GM23338 (cell line): ENCODE results near the gene DIP2B. TPM values are rescaled to one million over a fixed set of nuclear protein-coding genes. Genes with fewer than 3 reads are reported as not detected.

Source experiments
- ATAC-seq: fragments of 200-7000 bp; cut with Tn5 transposase; 3 replicates; pipeline ENCODE4 v1.9.1; 2020
- DNase-seq: peaks from one replicate; pipeline ENCODE4 v3.0.0-alpha.2; 2015; ENCODE audit warnings: low spot score
- H2AFZ ChIP-seq: fragments of 200-600 bp; sonication (generic); 2 replicates; pipeline ENCODE4 v1.8.0; 2016; ENCODE audit warnings: antibody characterized with exemption, mild to moderate bottlenecking, moderate library complexity
- H3F3A ChIP-seq: fragments of 200-600 bp; sonication (generic); replicated peaks from 2 replicates; pipeline ENCODE4 v1.8.0; 2017; ENCODE audit warnings: antibody characterized with exemption, mixed run types, low read depth
- H3K27ac ChIP-seq: fragments of 200-600 bp; sonication (generic); 2 replicates; pipeline ENCODE4 v1.6.1; 2016; ENCODE audit warnings: low read depth
- H3K27me3 ChIP-seq: fragments of 200-600 bp; sonication (generic); 2 replicates; pipeline ENCODE4 v1.8.0; 2016; ENCODE audit warnings: mild to moderate bottlenecking, mixed run types, moderate library complexity; ENCODE audit not compliant: insufficient read depth
- H3K36me3 ChIP-seq: fragments of 200-600 bp; sonication (generic); 2 replicates; pipeline ENCODE4 v1.8.0; 2016; ENCODE audit warnings: mild to moderate bottlenecking; ENCODE audit not compliant: insufficient read depth
- H3K4me1 ChIP-seq: fragments of 200-600 bp; sonication (generic); 2 replicates; pipeline ENCODE4 v1.8.0; 2016; ENCODE audit warnings: mild to moderate bottlenecking, moderate library complexity; ENCODE audit not compliant: insufficient read depth
- H3K4me2 ChIP-seq: fragments of 200-600 bp; sonication (generic); 2 replicates; pipeline ENCODE4 v1.7.1; 2017; ENCODE audit warnings: mixed run types
- H3K4me3 ChIP-seq: fragments of 200-600 bp; sonication (generic); 2 replicates; pipeline ENCODE4 v1.6.1; 2016; ENCODE audit warnings: mixed run types
- H3K79me2 ChIP-seq: fragments of 200-600 bp; sonication (generic); replicated peaks from 2 replicates; pipeline ENCODE4 v1.8.0; 2017; ENCODE audit warnings: mild to moderate bottlenecking; ENCODE audit not compliant: insufficient read depth
- H3K9me2 ChIP-seq: fragments of 200-600 bp; sonication (generic); 2 replicates; pipeline ENCODE4 v1.8.0; 2017; ENCODE audit not compliant: insufficient read depth
- H4K20me1 ChIP-seq: fragments of 200-600 bp; sonication (generic); replicated peaks from 2 replicates; pipeline ENCODE4 v1.8.0; 2017; ENCODE audit warnings: mild to moderate bottlenecking; ENCODE audit not compliant: insufficient read depth
- H3K27ac Mint-ChIP-seq: 2 replicates; pipeline ENCODE4 v1.8.0; 2020; ENCODE audit warnings: inconsistent platforms, mild to moderate bottlenecking, moderate library complexity, mixed read lengths
- H3K27me3 Mint-ChIP-seq: 3 replicates; pipeline ENCODE4 v1.8.0; 2022; ENCODE audit warnings: low read depth, mild to moderate bottlenecking, moderate library complexity, mixed read lengths, inconsistent platforms; ENCODE audit not compliant: insufficient read depth, poor library complexity
- H3K36me3 Mint-ChIP-seq: 3 replicates; pipeline ENCODE4 v1.8.0; 2021; ENCODE audit warnings: low read depth, mild to moderate bottlenecking, inconsistent platforms, moderate library complexity, mixed read lengths
- H3K4me1 Mint-ChIP-seq: 3 replicates; pipeline ENCODE4 v1.8.0; 2020; ENCODE audit warnings: mild to moderate bottlenecking, inconsistent platforms, mixed read lengths
- H3K4me3 Mint-ChIP-seq: 3 replicates; pipeline ENCODE4 v1.8.0; 2021; ENCODE audit warnings: moderate library complexity, mild to moderate bottlenecking, inconsistent platforms, mixed read lengths
- H3K9me3 Mint-ChIP-seq: 3 replicates; pipeline ENCODE4 v1.8.0; 2020; ENCODE audit warnings: moderate library complexity, mild to moderate bottlenecking, inconsistent platforms, mixed read lengths
- CREB1 ChIP-seq: fragments of 250-450 bp; sonication (Bioruptor Pico); IDR thresholded peaks from 2 replicates; pipeline ENCODE4 v1.5.0; 2020; ENCODE audit warnings: low read depth, mild to moderate bottlenecking, moderate library complexity
- CTCF ChIP-seq, 2 experiments: fragments of 200-600 bp in 1 of 2; sonication (generic) in 1 of 2; conservative IDR thresholded peaks; 2 replicates each; pipeline versions ENCODE4 v1.5.1 to v1.6.1; 2016 to 2017; ENCODE audit warnings: antibody characterized with exemption in 2 of 2, low read depth in 2 of 2, mild to moderate bottlenecking in 2 of 2, moderate library complexity in 1 of 2
- ETS1 ChIP-seq: IDR thresholded peaks from 2 replicates; pipeline ENCODE4 v1.6.1; 2016; ENCODE audit warnings: antibody characterized with exemption
- EZH2 ChIP-seq: fragments of 200-600 bp; sonication (generic); IDR thresholded peaks from one replicate; pipeline ENCODE4 v1.8.0; 2017; ENCODE audit warnings: antibody characterized with exemption, mild to moderate bottlenecking, low read depth; ENCODE audit not compliant: unreplicated experiment
- EZH2phosphoT487 ChIP-seq: fragments of 200-600 bp; sonication (generic); IDR thresholded peaks from one replicate; pipeline ENCODE4 v1.8.1; 2018; ENCODE audit warnings: antibody characterized with exemption; ENCODE audit not compliant: unreplicated experiment
- JUNB ChIP-seq: IDR thresholded peaks from one replicate; pipeline ENCODE4 v1.6.1; 2016; ENCODE audit warnings: antibody characterized with exemption; ENCODE audit not compliant: unreplicated experiment
- NANOG ChIP-seq: IDR thresholded peaks from 2 replicates; pipeline ENCODE4 v1.6.1; 2016; ENCODE audit warnings: antibody characterized with exemption, borderline replicate concordance
- POLR2AphosphoS5 ChIP-seq: IDR thresholded peaks from 2 replicates; pipeline ENCODE4 v1.6.1; 2016; ENCODE audit warnings: antibody characterized with exemption, low read depth
- REST ChIP-seq: IDR thresholded peaks from one replicate; pipeline ENCODE4 v1.6.1; 2018; ENCODE audit warnings: antibody characterized with exemption; ENCODE audit not compliant: unreplicated experiment
- STAT1 ChIP-seq: IDR thresholded peaks from one replicate; pipeline ENCODE4 v1.6.1; 2016; ENCODE audit warnings: antibody characterized with exemption; ENCODE audit not compliant: unreplicated experiment
- ZNF114 ChIP-seq: fragments of 250-450 bp; sonication (Bioruptor Pico); IDR thresholded peaks from 2 replicates; pipeline ENCODE4 v1.5.0; 2020; ENCODE audit warnings: mild to moderate bottlenecking, moderate library complexity
- ZNF331 ChIP-seq: fragments of 250-450 bp; sonication (Bioruptor Pico); IDR thresholded peaks from 2 replicates; pipeline ENCODE4 v1.5.0; 2020; ENCODE audit warnings: low read depth, mild to moderate bottlenecking, moderate library complexity
- ZNF462 ChIP-seq: fragments of 250-450 bp; sonication (Bioruptor Pico); IDR thresholded peaks from 2 replicates; pipeline ENCODE4 v1.5.0; 2020; ENCODE audit warnings: mild to moderate bottlenecking, moderate library complexity
- polyA plus RNA-seq: library from polyadenylated mRNA; unstranded; fragments of >200 nt; fragmentation: Nextera tagmentation; extraction: Ambion mirVana; gene quantifications from 2 replicates; pipeline ENCODE4 v1.2.1, GENCODE V29; 2016
- total RNA-seq: library from RNA; depleted of rRNA; stranded (reverse); fragments of >200 nt; shearing (Covaris generic); gene quantifications from 2 replicates; pipeline ENCODE4 v1.2.3, GENCODE V29; 2014

Gene DIP2B
- total and polyA plus RNA-seq, 2 experiments from 2014 or later: 8.0 to 36.4 TPM

GRCh38 chr12:50635364-50635763, 130.6 kb downstream of the DIP2B start:
- H3K27ac Mint-ChIP-seq: no peak overlapping the region
- ATAC-seq: no peak

More at GRCh38 chr12:50635364-50635763, 130.6 kb downstream of the DIP2B start:
- DNase-seq: no peak
- no peaks in the 10 kb centered on the region for H3K9me3 Mint-ChIP-seq
- no peaks in the 10 kb centered on the region for H4K20me1 ChIP-seq
- H3K4me1 Mint-ChIP-seq: peaks cover 11% of the 10 kb centered on the region
- H3K36me3 Mint-ChIP-seq: peaks cover 5% of the 10 kb centered on the region
- no peaks in the 10 kb centered on the region for H3K27me3 ChIP-seq
- H3K36me3 ChIP-seq: peaks cover 5% of the 10 kb centered on the region; the same call in 1 of the 2 replicates
- no peak overlapping the region for H3K4me3 ChIP-seq
- H3F3A ChIP-seq: no peaks in the 10 kb centered on the region
- H3K79me2 ChIP-seq: 0 out of 2 replicates have a peak, but pooled peaks cover 4% of the 10 kb centered on the region
- no peak overlapping the region for H2AFZ ChIP-seq
- peaks cover 4% of the 10 kb centered on the region; the same call in 1 of the 2 replicates for H3K4me1 ChIP-seq
- H3K27me3 Mint-ChIP-seq: peaks cover 3% of the 10 kb centered on the region
- H3K4me2 ChIP-seq: no peak overlapping the region
- H3K27ac ChIP-seq: no peak overlapping the region
- no peaks in the 10 kb centered on the region for H3K9me2 ChIP-seq
- TF ChIP-seq EZH2 (no peak), STAT1 (no peak), JUNB (no peak), ZNF114 (no peak), REST (no peak), CTCF (conservative IDR thresholded peaks at IDR 0.05; ENCODE audit: low read depth in 2 of 2) (no peak), ETS1 (no peak), ZNF331 (no peak), NANOG (no peak), ZNF462 (no peak), EZH2phosphoT487 (no peak), CREB1 (CRISPR knock-in tag) (no peak), POLR2AphosphoS5 (no peak)
- no peak overlapping the region for H3K4me3 Mint-ChIP-seq
